Suppressor macrophage treated with lipopolysaccharide for 1 hour (primary cell): Measurements from ENCODE around the gene MYRIP.
A peak's percentile ranks its signal among the peaks of the same experiment; 100 is the strongest.

ENCODE experiments used
- DNase-seq, 3 donors: peaks; one replicate each; pipeline ENCODE4 v3.0.0-alpha.2; 2020 to 2022

Gene MYRIP

GRCh38 chr3:39910135-39910534 lies 100.7 kb downstream of the MYRIP start:
- DNase-seq = no peak

- DNase-seq = no peak
Measured at GRCh38 chr3:39910826-39911464, 101.5 kb downstream of the MYRIP start.

GRCh38 chr3:39911465-39912309 lies 102.3 kb downstream of the MYRIP start:
- DNase-seq = no peak

GRCh38 chr3:39915027-39915426 lies 105.6 kb downstream of the MYRIP start:
- no peak for DNase-seq

GRCh38 chr3:39917065-39917773 lies 107.8 kb downstream of the MYRIP start:
- peak in 2 of 3 donors; percentile 30 to 38 for DNase-seq

- no peak for DNase-seq
Measured at GRCh38 chr3:39919281-39919680, 109.9 kb downstream of the MYRIP start.

GRCh38 chr3:39920271-39920670 lies 110.9 kb downstream of the MYRIP start:
- no peak for DNase-seq

- no peak for DNase-seq
Measured at GRCh38 chr3:39927479-39927878, 118.1 kb downstream of the MYRIP start.

GRCh38 chr3:39933986-39934693 lies 124.7 kb downstream of the MYRIP start:
- DNase-seq = no peak

- DNase-seq = no peak
Measured at GRCh38 chr3:39934696-39935095, 125.3 kb downstream of the MYRIP start.

GRCh38 chr3:39935261-39935660 lies 125.9 kb downstream of the MYRIP start:
- DNase-seq = no peak

- DNase-seq = no peak
Measured at GRCh38 chr3:39936848-39937247, 127.4 kb downstream of the MYRIP start.

GRCh38 chr3:39937315-39937714 lies 127.9 kb downstream of the MYRIP start:
- no peak for DNase-seq

- DNase-seq = peak; percentile 15 to 37 (median 26)
Measured at GRCh38 chr3:39937874-39938273, 128.5 kb downstream of the MYRIP start.

- DNase-seq = no peak
Measured at GRCh38 chr3:39941931-39942330, 132.5 kb downstream of the MYRIP start.

GRCh38 chr3:39960515-39961191 lies 151.2 kb downstream of the MYRIP start:
- no peak for DNase-seq

- DNase-seq = no peak
Measured at GRCh38 chr3:39961230-39961629, 151.8 kb downstream of the MYRIP start.

- DNase-seq = no peak
Measured at GRCh38 chr3:39962581-39962980, 153.2 kb downstream of the MYRIP start.

GRCh38 chr3:39965461-39965860 lies 156.1 kb downstream of the MYRIP start:
- no peak for DNase-seq

GRCh38 chr3:39965997-39966396 lies 156.6 kb downstream of the MYRIP start:
- DNase-seq = no peak

- DNase-seq = no peak
Measured at GRCh38 chr3:39970982-39971381, 161.6 kb downstream of the MYRIP start.

GRCh38 chr3:39971559-39972031 lies 162.2 kb downstream of the MYRIP start:
- DNase-seq = no peak
